ENCODE measurements around the gene HOXA6. TPM values are rescaled to one million over a fixed set of nuclear protein-coding genes. Genes with fewer than 3 reads are reported as not detected.

The HOXA6 gene
- total RNA-seq, 2 experiments from 2014 or later: not detected

DNA sequence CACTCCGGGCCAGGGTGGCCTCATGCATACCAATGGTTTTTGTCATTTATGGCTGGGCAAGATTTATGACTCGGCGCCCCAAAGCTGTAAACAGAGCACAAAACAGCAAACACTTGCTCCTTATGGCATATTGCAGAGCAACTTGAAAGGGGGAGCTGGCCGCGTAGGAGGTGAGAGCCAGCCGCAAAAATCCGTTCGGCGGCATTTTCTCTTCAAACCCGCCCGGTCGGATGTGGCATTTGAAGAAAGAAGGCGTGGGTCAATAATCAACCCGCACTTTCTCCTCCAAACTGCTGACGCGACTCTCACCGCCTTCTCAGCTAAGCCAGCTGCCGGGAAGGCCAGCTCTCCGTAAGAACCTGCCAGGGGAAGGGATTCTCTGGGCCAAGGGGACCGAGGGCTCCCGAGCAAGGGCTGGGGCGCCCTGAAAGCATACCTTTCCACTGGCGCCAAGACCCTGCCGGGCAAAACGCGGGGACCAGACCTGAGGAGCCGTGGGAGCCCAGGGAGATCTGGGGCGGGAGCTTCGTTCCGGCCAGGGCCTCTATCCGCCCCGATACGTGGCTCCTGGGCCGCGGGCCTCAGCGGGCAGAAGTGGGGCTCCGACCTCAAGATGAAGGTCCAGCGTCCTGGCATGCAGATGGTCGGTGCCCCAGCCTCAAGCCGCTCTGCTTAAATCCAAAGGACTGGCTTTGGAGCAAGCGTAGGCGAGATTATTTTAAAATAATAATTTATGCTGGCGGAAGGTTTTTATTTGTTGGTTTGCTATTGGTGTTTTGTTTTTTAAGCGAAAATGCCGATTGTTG is 32.1 kb downstream of the HOXA6 start:
- TF ChIP-seq, protein P1, sequence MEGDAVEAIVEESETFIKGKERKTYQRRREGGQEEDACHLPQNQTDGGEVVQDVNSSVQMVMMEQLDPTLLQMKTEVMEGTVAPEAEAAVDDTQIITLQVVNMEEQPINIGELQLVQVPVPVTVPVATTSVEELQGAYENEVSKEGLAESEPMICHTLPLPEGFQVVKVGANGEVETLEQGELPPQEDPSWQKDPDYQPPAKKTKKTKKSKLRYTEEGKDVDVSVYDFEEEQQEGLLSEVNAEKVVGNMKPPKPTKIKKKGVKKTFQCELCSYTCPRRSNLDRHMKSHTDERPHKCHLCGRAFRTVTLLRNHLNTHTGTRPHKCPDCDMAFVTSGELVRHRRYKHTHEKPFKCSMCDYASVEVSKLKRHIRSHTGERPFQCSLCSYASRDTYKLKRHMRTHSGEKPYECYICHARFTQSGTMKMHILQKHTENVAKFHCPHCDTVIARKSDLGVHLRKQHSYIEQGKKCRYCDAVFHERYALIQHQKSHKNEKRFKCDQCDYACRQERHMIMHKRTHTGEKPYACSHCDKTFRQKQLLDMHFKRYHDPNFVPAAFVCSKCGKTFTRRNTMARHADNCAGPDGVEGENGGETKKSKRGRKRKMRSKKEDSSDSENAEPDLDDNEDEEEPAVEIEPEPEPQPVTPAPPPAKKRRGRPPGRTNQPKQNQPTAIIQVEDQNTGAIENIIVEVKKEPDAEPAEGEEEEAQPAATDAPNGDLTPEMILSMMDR (IDR thresholded peaks at IDR 0.05): no peak
- Mint-ChIP-seq H3K27ac (no peak overlapping the region), H3K36me3 (ENCODE audit: low read depth) (no peaks in the 10 kb centered on the region), H3K4me3 (no peak overlapping the region), H3K9me3 (no peaks in the 10 kb centered on the region), H3K4me1 (ENCODE audit: low read depth) (no peaks in the 10 kb centered on the region), H3K27me3 (no peaks in the 10 kb centered on the region)
- no peak for DNase-seq
- POLR2A ChIA-PET: interaction anchor here (0.6 kb wide), 1 partner anchor 210 kb away, joined by 3 read pairs; no protein-coding TSS in a partner anchor
- no peak for ATAC-seq
- CTCF ChIA-PET: no interaction called here
- intact Hi-C loops (cut with micrococcal nuclease): no loop called here

DNA sequence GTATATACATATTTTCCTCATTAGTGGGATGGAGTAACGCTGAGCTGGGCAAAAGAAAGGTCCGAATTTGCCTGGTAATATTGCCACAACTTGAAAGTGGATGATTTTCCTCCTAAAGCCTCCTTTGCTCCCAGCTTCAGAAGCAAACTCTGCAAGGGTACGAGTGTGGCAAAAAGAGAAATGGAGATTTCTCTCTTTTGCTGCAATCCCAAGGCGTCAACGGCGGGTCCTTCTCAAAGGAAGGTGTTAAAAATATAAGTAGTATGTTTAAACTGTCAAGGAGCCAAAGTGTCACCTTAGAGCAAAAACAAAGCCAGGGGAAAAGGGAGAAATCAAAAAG is 32.7 kb downstream of the HOXA6 start:
- Mint-ChIP-seq H3K9me3 (no peaks in the 10 kb centered on the region), H3K27me3 (no peaks in the 10 kb centered on the region), H3K4me1 (ENCODE audit: low read depth) (no peaks in the 10 kb centered on the region), H3K4me3 (no peak overlapping the region), H3K27ac (no peak overlapping the region), H3K36me3 (ENCODE audit: low read depth) (no peaks in the 10 kb centered on the region)
- DNase-seq (no peak), ATAC-seq (no peak)
- intact Hi-C loops (cut with micrococcal nuclease): no loop called here
- ChIA-PET POLR2A (no interaction called here), CTCF (no interaction called here)
- TF ChIP-seq, protein P1 (IDR thresholded peaks at IDR 0.05): no peak

DNA sequence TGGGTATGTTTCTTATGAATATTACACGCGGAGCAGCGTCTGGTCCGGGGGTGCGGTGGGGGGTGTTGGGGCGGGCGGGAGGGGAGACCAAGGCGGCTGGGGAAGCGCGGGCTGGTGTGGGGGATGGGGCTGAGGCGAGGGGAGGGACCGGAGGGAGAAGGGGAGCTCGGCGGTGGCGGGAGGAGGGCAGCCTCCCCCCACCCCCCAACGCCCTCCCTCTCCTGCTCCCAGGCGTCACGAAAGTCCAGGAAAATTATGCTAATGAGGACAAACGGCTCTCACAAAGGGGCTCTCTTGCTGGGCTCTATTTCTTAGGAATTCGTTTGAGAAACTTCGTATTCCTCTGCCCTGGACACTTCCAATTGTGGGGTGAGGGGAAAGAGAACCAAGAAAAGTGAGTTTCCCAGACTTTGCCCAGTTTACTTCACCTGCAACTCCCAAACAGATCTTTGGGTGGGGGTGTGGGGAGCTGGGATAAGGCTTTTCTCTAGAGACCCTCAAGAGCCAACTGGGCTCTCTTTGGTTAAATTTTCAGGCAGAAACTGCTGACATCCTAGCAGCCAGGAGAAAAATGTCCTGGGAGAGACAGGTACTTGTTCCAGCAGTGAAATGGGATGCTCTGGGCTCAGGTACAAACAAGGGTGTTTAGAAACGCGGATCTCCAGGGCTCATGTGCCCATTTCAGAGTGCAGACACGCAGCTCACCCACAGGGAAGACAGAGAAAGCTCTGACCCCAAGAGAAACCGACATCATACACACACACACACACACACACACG is 33.4 kb downstream of the HOXA6 start:
- ATAC-seq: no peak
- no peaks in the 10 kb centered on the region for H3K9me3 Mint-ChIP-seq
- DNase-seq: no peak
- TF ChIP-seq, protein P1 (IDR thresholded peaks at IDR 0.05): no peak
- CTCF ChIA-PET: no interaction called here
- POLR2A ChIA-PET: no interaction called here
- H3K36me3 Mint-ChIP-seq (ENCODE audit: low read depth): no peaks in the 10 kb centered on the region
- no peak overlapping the region for H3K27ac Mint-ChIP-seq
- H3K4me3 Mint-ChIP-seq: no peak overlapping the region
- no peaks in the 10 kb centered on the region for H3K27me3 Mint-ChIP-seq
- no peaks in the 10 kb centered on the region for H3K4me1 Mint-ChIP-seq (ENCODE audit: low read depth)
- intact Hi-C loops (cut with micrococcal nuclease): no loop called here

DNA sequence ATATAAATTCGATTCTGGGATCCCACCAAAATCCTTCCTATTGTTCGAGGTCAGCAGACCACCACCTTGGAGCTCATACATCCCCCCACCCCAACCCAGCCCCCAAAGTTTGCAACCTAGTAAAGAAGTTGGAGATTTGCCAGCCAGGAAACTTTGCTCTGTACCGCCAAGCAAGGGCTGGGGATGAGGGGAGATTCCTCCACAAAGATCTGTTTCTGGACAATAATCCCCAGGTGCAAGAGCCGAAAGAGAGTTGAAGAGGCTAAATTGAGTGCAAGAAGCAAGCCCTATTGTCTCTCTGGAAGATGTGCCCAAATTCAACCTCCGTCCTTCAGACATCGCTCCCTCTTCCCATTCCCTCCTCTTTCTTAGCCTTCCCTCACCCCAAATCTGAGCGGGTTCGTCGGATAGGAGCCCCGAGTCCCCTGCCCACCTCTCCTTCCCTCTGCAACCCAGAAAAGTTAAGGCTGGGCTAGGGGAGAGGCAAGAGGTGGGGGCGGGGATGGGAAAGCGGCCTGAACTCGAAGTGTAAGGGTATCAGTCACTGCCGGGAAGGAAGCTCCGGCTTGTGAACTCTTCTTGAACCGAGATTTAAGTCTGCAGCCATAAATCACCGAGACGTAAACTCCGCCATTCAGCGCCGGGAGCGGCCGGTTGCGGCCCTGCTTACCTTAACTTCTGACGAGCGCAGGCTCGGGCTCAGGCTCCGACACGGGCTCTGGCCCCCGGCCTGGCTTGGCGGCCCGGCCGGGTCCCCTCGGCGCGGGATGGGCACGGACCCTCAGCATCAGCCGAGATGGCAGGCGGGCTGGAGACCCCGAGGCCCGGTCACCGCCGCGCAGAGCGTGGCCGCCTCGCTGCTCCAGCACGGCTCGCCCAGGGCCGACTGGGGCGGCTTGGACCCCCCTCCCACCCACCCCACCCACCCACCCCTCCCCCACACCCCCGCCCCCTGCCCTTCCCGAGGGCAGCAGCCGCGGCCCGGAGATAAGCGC is 34.3 kb downstream of the HOXA6 start:
- Mint-ChIP-seq H3K4me3 (no peak overlapping the region), H3K36me3 (ENCODE audit: low read depth) (no peaks in the 10 kb centered on the region), H3K27me3 (no peaks in the 10 kb centered on the region), H3K9me3 (no peaks in the 10 kb centered on the region), H3K4me1 (ENCODE audit: low read depth) (no peaks in the 10 kb centered on the region), H3K27ac (no peak overlapping the region)
- ATAC-seq (no peak), DNase-seq (no peak)
- ChIA-PET POLR2A (no interaction called here), CTCF (no interaction called here)
- intact Hi-C loops (cut with micrococcal nuclease): no loop called here
- TF ChIP-seq, protein P1 (IDR thresholded peaks at IDR 0.05): no peak
